HG02759 (cell line): ENCODE results near the gene RAB36.

Source experiments
- ATAC-seq: cut with Tn5 transposase; IDR thresholded peaks from one replicate; pipeline ENCODE4 v1.9.1; 2021; ENCODE audit warnings: mild to moderate bottlenecking, moderate library complexity; ENCODE audit not compliant: unreplicated experiment

The RAB36 gene

GRCh38 chr22:23108249-23109078, 36.8 kb upstream of the RAB36 start:
- no peak for ATAC-seq

- no peak for ATAC-seq
These were observed 36.3 kb upstream of the RAB36 start for GRCh38 chr22:23109079-23109347.

- no peak for ATAC-seq
These were observed 35.8 kb upstream of the RAB36 start for GRCh38 chr22:23109441-23109978.

GRCh38 chr22:23110190-23110921, 34.9 kb upstream of the RAB36 start:
- no peak for ATAC-seq

GRCh38 chr22:23110922-23111527, 34.3 kb upstream of the RAB36 start:
- no peak for ATAC-seq

GRCh38 chr22:23112472-23113012, 32.7 kb upstream of the RAB36 start:
- no peak for ATAC-seq

- no peak for ATAC-seq
These were observed 32.0 kb upstream of the RAB36 start for GRCh38 chr22:23113067-23113846.

GRCh38 chr22:23113847-23114720, 31.2 kb upstream of the RAB36 start:
- no peak for ATAC-seq

- no peak for ATAC-seq
These were observed 30.6 kb upstream of the RAB36 start for GRCh38 chr22:23114721-23115020.

- ATAC-seq: no peak
These were observed 29.9 kb upstream of the RAB36 start for GRCh38 chr22:23115369-23115768.

- no peak for ATAC-seq
These were observed 29.3 kb upstream of the RAB36 start for GRCh38 chr22:23115825-23116494.

- no peak for ATAC-seq
These were observed 28.6 kb upstream of the RAB36 start for GRCh38 chr22:23116506-23117263.

- no peak for ATAC-seq
These were observed 28.0 kb upstream of the RAB36 start for GRCh38 chr22:23117275-23117674.

GRCh38 chr22:23117891-23118646, 27.2 kb upstream of the RAB36 start:
- no peak for ATAC-seq

GRCh38 chr22:23118647-23119493, 26.4 kb upstream of the RAB36 start:
- no peak for ATAC-seq

- no peak for ATAC-seq
These were observed 25.5 kb upstream of the RAB36 start for GRCh38 chr22:23119494-23120414.
